HCEC 1CT (cell line): ENCODE results near the gene RHOBTB3.

ENCODE experiments used
- DNase-seq: peaks from one replicate; pipeline ENCODE4 v3.0.0-alpha.2; 2017

Gene RHOBTB3

GRCh38 chr5:95843733-95844223 is 112.6 kb downstream of the RHOBTB3 start:
- DNase-seq, result no peak

GRCh38 chr5:95845391-95845790 is 114.3 kb downstream of the RHOBTB3 start:
- DNase-seq, result no peak
